HG02763 (cell line): ENCODE results near the gene UBE3A.

Experiments
- ATAC-seq: cut with Tn5 transposase; IDR thresholded peaks from one replicate; pipeline ENCODE4 v1.9.1; 2021; ENCODE audit warnings: mild to moderate bottlenecking, moderate library complexity; ENCODE audit not compliant: unreplicated experiment

Gene UBE3A

GRCh38 chr15:25335279-25335678 lies 103.5 kb downstream of the UBE3A start:
- no peak for ATAC-seq

DNA sequence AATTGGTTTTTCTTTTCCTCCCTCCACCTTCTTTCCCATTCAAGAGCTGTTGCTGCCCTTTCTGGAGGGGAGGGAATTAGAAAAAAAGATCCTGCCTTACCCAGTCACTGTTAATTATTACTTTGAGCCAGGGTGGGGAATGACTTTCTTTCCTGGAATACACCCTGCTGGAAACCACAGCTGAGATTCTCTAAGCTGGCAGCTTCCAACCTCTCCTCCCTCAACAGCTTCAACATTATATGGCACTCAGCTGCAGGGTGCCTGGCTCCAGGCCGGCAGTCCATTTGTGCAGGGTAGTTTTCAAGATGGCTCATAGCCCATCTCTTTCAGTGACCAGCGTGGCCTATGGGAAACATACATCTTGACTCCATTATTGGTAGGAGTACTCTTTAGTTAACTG lies 105.8 kb downstream of the UBE3A start:
- no peak for ATAC-seq

DNA sequence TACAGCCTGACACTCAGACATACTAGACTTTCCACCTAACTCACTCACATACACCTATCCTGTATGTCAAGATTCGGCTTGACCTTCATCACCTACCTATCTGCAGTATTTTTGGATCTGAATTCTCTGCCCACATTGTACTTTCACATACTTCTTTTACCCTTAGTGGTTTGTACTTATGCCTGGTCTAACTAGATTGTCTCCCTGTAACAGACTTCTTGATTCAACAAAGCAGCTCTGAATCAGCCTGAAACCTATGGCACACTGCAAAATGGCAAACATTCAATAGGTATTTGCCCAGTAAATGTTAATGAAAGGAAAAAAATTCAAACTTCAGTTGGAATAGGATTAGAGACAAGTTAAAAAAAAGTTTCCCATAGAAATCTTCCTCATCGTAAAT lies 106.5 kb downstream of the UBE3A start:
- no peak for ATAC-seq

- ATAC-seq = no peak
These were observed 107.0 kb downstream of the UBE3A start for GRCh38 chr15:25331860-25332259.

GRCh38 chr15:25331404-25331803 lies 107.4 kb downstream of the UBE3A start:
- ATAC-seq = no peak

DNA sequence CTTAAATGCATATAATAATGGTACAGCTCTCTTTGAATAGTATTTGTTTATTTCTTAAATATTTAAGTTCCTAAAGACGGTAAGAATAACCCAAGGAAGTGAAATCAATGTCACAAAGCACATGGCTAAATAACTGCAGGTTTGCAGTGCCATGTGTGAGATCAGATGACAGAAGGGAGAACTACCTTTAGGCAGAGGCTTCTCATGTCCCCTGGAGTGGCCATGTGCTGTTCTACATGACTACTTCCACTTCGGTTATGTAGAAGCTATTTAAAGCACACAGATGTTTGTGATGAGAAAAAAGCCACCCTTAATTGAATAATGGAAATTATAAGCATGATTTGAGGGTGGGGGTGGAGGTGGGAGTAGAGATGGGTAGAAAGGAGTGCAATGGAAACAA lies 109.1 kb downstream of the UBE3A start:
- no peak for ATAC-seq

DNA sequence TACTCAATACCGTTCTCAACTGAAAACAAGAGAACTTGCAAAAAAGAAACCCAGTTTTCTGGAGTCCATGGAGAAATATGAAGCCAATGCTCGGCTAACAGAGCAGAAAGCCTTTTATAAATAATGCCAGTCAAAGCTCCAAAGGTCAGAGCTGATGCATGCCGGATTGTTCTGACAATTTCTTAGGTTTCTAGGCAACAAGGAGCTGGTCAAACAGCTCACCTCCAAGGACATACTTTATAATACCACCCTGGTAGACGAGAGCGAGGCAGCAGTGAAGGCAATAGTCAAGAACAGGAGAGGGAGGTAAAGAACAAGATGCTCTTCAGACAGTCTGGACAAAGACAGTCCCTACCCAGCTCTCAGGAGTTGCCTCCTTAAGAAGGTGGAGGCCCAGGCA lies 111.1 kb downstream of the UBE3A start:
- no peak for ATAC-seq

GRCh38 chr15:25325187-25325586 lies 113.6 kb downstream of the UBE3A start:
- ATAC-seq = no peak

- no peak for ATAC-seq
These were observed 115.4 kb downstream of the UBE3A start for GRCh38 chr15:25323420-25323819.

GRCh38 chr15:25287823-25288222 lies 151.0 kb downstream of the UBE3A start:
- ATAC-seq = no peak
